ENCODE measurements around the gene USP22.

Gene USP22

GRCh38 chr17:21001813-21002221 lies 41.0 kb downstream of the USP22 start:
- no CpG with 5 or more reads among the region's 12 CpGs for WGBS, 2 donors (ENCODE audit: extremely low coverage in 2 of 2, insufficient read length in 2 of 2, insufficient replicate concordance in 1 of 2)
- no peak overlapping the region for H3K27ac ChIP-seq (replicated peaks; ENCODE audit: low read length)

GRCh38 chr17:21001111-21001812 lies 41.5 kb downstream of the USP22 start:
- Histone ChIP-seq H4K8ac (ENCODE audit: low read depth, low read length) (no peak overlapping the region), H3K36me3 (replicated peaks in 1 of 2; ENCODE audit: control insufficient read depth in 2 of 2, insufficient read depth in 2 of 2, low read length in 2 of 2) (peaks cover 58 to 86% of the 10 kb centered on the region in 2 donors), H4K91ac (ENCODE audit: low read depth, low read length, poor library complexity) (no peak overlapping the region), H2BK12ac (ENCODE audit: low read length) (no peak overlapping the region), H3K23ac (ENCODE audit: low read depth, low read length, poor library complexity) (no peak overlapping the region), H3K4me3 (ENCODE audit: low read length in 2 of 2) (no peak overlapping the region), H3K79me1 (ENCODE audit: low read depth, low read length) (peaks cover 8% of the 10 kb centered on the region), H3K9me3 (replicated peaks in 1 of 2; ENCODE audit: control insufficient read depth in 2 of 2, insufficient read depth in 1 of 2, low read depth in 1 of 2, low read length in 2 of 2) (no peaks in the 10 kb centered on the region), H3K4ac (ENCODE audit: low read length) (no peak overlapping the region), H3K14ac (ENCODE audit: low read length) (no peak overlapping the region), H3K4me1 (ENCODE audit: control insufficient read depth in 2 of 2, insufficient read depth in 1 of 2, low read depth in 1 of 2, low read length in 2 of 2) (peaks cover 0 to 3% of the 10 kb centered on the region in 2 donors), H3K27ac (replicated peaks; ENCODE audit: low read length) (no peak overlapping the region), H3K4me2 (ENCODE audit: insufficient read depth, low read length, poor library complexity, severe bottlenecking) (no peak overlapping the region), H2BK5ac (ENCODE audit: low read length) (no peak overlapping the region), H2BK15ac (ENCODE audit: low read length) (no peak overlapping the region), H2BK120ac (ENCODE audit: low read depth, low read length) (no peak overlapping the region), H3K9ac (ENCODE audit: low read depth, low read length, poor library complexity) (no peak overlapping the region), H2AFZ (ENCODE audit: low read length) (no peak overlapping the region), H3K18ac (ENCODE audit: low read length) (no peak overlapping the region), H3K27me3 (ENCODE audit: control insufficient read depth in 3 of 3, insufficient read depth in 3 of 3, low read depth in 1 of 3, low read length in 3 of 3) (no peaks in the 10 kb centered on the region), H2AK5ac (ENCODE audit: low read depth, low read length) (no peak overlapping the region)
- no peak for DNase-seq (ENCODE audit: low spot score)
- no CpG with 5 or more reads among the region's 7 CpGs for WGBS, 2 donors (ENCODE audit: extremely low coverage in 2 of 2, insufficient read length in 2 of 2, insufficient replicate concordance in 1 of 2)

More at GRCh38 chr17:21001813-21002221, 41.0 kb downstream of the USP22 start:
- Histone ChIP-seq H3K79me1 (ENCODE audit: low read depth, low read length) (peaks cover 8% of the 10 kb centered on the region), H2BK15ac (ENCODE audit: low read length) (no peak overlapping the region), H4K91ac (ENCODE audit: low read depth, low read length, poor library complexity) (no peak overlapping the region), H3K4me1 (ENCODE audit: control insufficient read depth in 2 of 2, insufficient read depth in 1 of 2, low read depth in 1 of 2, low read length in 2 of 2) (peaks cover 0 to 3% of the 10 kb centered on the region in 2 donors), H3K18ac (ENCODE audit: low read length) (no peak overlapping the region), H3K23ac (ENCODE audit: low read depth, low read length, poor library complexity) (no peak overlapping the region), H2BK120ac (ENCODE audit: low read depth, low read length) (no peak overlapping the region), H3K27me3 (ENCODE audit: control insufficient read depth in 3 of 3, insufficient read depth in 3 of 3, low read depth in 1 of 3, low read length in 3 of 3) (no peaks in the 10 kb centered on the region), H3K4me2 (ENCODE audit: insufficient read depth, low read length, poor library complexity, severe bottlenecking) (no peak overlapping the region), H3K9ac (ENCODE audit: low read depth, low read length, poor library complexity) (no peak overlapping the region), H3K14ac (ENCODE audit: low read length) (no peak overlapping the region), H2AK5ac (ENCODE audit: low read depth, low read length) (no peak overlapping the region), H3K4me3 (ENCODE audit: low read length in 2 of 2) (no peak overlapping the region), H3K36me3 (replicated peaks in 1 of 2; ENCODE audit: control insufficient read depth in 2 of 2, insufficient read depth in 2 of 2, low read length in 2 of 2) (peaks cover 60 to 91% of the 10 kb centered on the region in 2 donors), H4K8ac (ENCODE audit: low read depth, low read length) (no peak overlapping the region), H2AFZ (ENCODE audit: low read length) (no peak overlapping the region), H2BK5ac (ENCODE audit: low read length) (no peak overlapping the region), H3K9me3 (replicated peaks in 1 of 2; ENCODE audit: control insufficient read depth in 2 of 2, insufficient read depth in 1 of 2, low read depth in 1 of 2, low read length in 2 of 2) (no peaks in the 10 kb centered on the region), H2BK12ac (ENCODE audit: low read length) (no peak overlapping the region), H3K4ac (ENCODE audit: low read length) (no peak overlapping the region)
- DNase-seq (ENCODE audit: low spot score), result no peak

GRCh38 chr17:20999841-21000532 lies 42.8 kb downstream of the USP22 start:
- H4K8ac ChIP-seq (ENCODE audit: low read depth, low read length), result no peak overlapping the region
- peaks cover 46 to 73% of the 10 kb centered on the region in 2 donors for H3K36me3 ChIP-seq (replicated peaks in 1 of 2; ENCODE audit: control insufficient read depth in 2 of 2, insufficient read depth in 2 of 2, low read length in 2 of 2)
- H3K4me1 ChIP-seq (ENCODE audit: control insufficient read depth in 2 of 2, insufficient read depth in 1 of 2, low read depth in 1 of 2, low read length in 2 of 2), result peaks cover 0 to 3% of the 10 kb centered on the region in 2 donors
- no peak overlapping the region for H2BK120ac ChIP-seq (ENCODE audit: low read depth, low read length)
- H2BK15ac ChIP-seq (ENCODE audit: low read length), result no peak overlapping the region
- no peak overlapping the region for H3K27ac ChIP-seq (replicated peaks; ENCODE audit: low read length)
- H3K14ac ChIP-seq (ENCODE audit: low read length), result no peak overlapping the region
- H2AK5ac ChIP-seq (ENCODE audit: low read depth, low read length), result no peak overlapping the region
- no peak overlapping the region for H3K9ac ChIP-seq (ENCODE audit: low read depth, low read length, poor library complexity)
- no peak overlapping the region for H2BK5ac ChIP-seq (ENCODE audit: low read length)
- H3K4ac ChIP-seq (ENCODE audit: low read length), result no peak overlapping the region
- peaks cover 7% of the 10 kb centered on the region for H3K79me1 ChIP-seq (ENCODE audit: low read depth, low read length)
- no peak overlapping the region for H4K91ac ChIP-seq (ENCODE audit: low read depth, low read length, poor library complexity)
- H3K9me3 ChIP-seq (replicated peaks in 1 of 2; ENCODE audit: control insufficient read depth in 2 of 2, insufficient read depth in 1 of 2, low read depth in 1 of 2, low read length in 2 of 2), result no peaks in the 10 kb centered on the region
- H2BK12ac ChIP-seq (ENCODE audit: low read length), result no peak overlapping the region
- no peak overlapping the region for H3K23ac ChIP-seq (ENCODE audit: low read depth, low read length, poor library complexity)
- H2AFZ ChIP-seq (ENCODE audit: low read length), result no peak overlapping the region
- no peak overlapping the region for H3K18ac ChIP-seq (ENCODE audit: low read length)
- no peaks in the 10 kb centered on the region for H3K27me3 ChIP-seq (ENCODE audit: control insufficient read depth in 3 of 3, insufficient read depth in 3 of 3, low read depth in 1 of 3, low read length in 3 of 3)
- no peak for DNase-seq (ENCODE audit: low spot score)
- H3K4me2 ChIP-seq (ENCODE audit: insufficient read depth, low read length, poor library complexity, severe bottlenecking), result no peak overlapping the region
- no peak overlapping the region for H3K4me3 ChIP-seq (ENCODE audit: low read length in 2 of 2)
- no CpG with 5 or more reads among the region's 13 CpGs for WGBS, 2 donors (ENCODE audit: extremely low coverage in 2 of 2, insufficient read length in 2 of 2, insufficient replicate concordance in 1 of 2)

GRCh38 chr17:20999044-20999573 lies 43.7 kb downstream of the USP22 start:
- WGBS, 2 donors (ENCODE audit: extremely low coverage in 2 of 2, insufficient read length in 2 of 2, insufficient replicate concordance in 1 of 2), result no CpG with 5 or more reads among the region's 16 CpGs
- Histone ChIP-seq H2BK15ac (ENCODE audit: low read length) (no peak overlapping the region), H3K27ac (replicated peaks; ENCODE audit: low read length) (peak overlapping the region; percentile 33), H3K4me2 (ENCODE audit: insufficient read depth, low read length, poor library complexity, severe bottlenecking) (no peak overlapping the region), H3K9ac (ENCODE audit: low read depth, low read length, poor library complexity) (no peak overlapping the region), H3K4me3 (ENCODE audit: low read length in 2 of 2) (no peak overlapping the region), H3K23ac (ENCODE audit: low read depth, low read length, poor library complexity) (no peak overlapping the region), H3K14ac (ENCODE audit: low read length) (no peak overlapping the region), H2BK12ac (ENCODE audit: low read length) (no peak overlapping the region), H3K27me3 (ENCODE audit: control insufficient read depth in 3 of 3, insufficient read depth in 3 of 3, low read depth in 1 of 3, low read length in 3 of 3) (no peaks in the 10 kb centered on the region), H3K4me1 (ENCODE audit: control insufficient read depth in 2 of 2, insufficient read depth in 1 of 2, low read depth in 1 of 2, low read length in 2 of 2) (peaks cover 0 to 3% of the 10 kb centered on the region in 2 donors), H3K36me3 (replicated peaks in 1 of 2; ENCODE audit: control insufficient read depth in 2 of 2, insufficient read depth in 2 of 2, low read length in 2 of 2) (peaks cover 37 to 70% of the 10 kb centered on the region in 2 donors), H4K91ac (ENCODE audit: low read depth, low read length, poor library complexity) (no peak overlapping the region), H3K79me1 (ENCODE audit: low read depth, low read length) (peaks cover 3% of the 10 kb centered on the region), H3K4ac (ENCODE audit: low read length) (no peak overlapping the region), H2AFZ (ENCODE audit: low read length) (no peak overlapping the region), H3K18ac (ENCODE audit: low read length) (no peak overlapping the region), H2BK5ac (ENCODE audit: low read length) (no peak overlapping the region), H2BK120ac (ENCODE audit: low read depth, low read length) (no peak overlapping the region), H2AK5ac (ENCODE audit: low read depth, low read length) (no peak overlapping the region), H4K8ac (ENCODE audit: low read depth, low read length) (no peak overlapping the region), H3K9me3 (replicated peaks in 1 of 2; ENCODE audit: control insufficient read depth in 2 of 2, insufficient read depth in 1 of 2, low read depth in 1 of 2, low read length in 2 of 2) (no peaks in the 10 kb centered on the region)
- no peak for DNase-seq (ENCODE audit: low spot score)

All from neuronal stem cell (in vitro differentiated cells).